GM19043 (cell line): ENCODE measurements around the gene MICU1.
"Not testable (repeated sequence)": the region's sequence is repeated elsewhere in the genome, so short reads cannot be mapped to it uniquely, and the experiment has no call there.

Experiments used
- ATAC-seq: cut with Tn5 transposase; IDR thresholded peaks from one replicate; pipeline ENCODE4 v1.9.1; 2021; ENCODE audit warnings: low read depth; ENCODE audit not compliant: unreplicated experiment

MICU1 gene

DNA sequence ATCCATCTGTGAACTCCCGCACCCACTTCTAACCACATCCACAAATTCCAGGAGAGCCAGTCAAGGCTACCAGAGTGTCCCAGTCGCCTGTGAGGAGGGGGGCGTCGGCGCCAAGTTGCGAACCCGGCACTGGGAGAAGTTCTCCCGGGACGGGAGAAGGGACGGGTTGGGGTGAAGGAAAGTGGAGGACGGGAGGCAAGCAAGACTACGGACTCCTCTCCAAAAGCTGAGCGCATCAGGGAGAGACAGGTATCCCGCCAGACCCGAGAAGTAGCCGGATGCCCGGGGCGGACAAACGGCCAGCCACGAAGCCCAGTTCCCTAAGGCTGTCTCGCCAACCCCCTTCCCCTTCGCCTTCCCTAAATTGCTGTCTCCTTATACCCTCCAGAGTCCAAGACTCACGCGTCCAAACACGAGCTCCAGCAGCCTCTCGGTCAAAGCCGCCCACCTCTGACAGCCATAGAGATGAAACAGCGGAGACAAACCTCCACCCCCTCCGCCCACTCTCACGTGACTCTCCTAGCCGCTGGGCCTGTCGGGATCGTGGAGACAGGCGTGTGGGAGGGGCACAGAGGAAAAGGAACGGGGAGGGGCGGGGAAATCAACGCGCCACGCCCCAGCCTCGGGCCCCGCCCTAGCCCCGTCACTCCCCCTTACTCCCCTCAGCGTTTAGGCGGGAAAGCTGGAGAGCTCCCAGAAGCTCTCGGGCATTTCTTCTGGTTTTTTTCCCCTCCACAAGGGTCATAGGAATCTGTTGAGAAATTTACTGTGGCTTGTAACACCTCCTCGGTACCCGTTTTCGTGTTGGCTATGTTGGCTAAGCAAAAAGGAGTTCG is at the start of gene MICU1:
Gene MICU1 (minus strand): TSS at position 472 of the 836 bp plus-strand sequence. CDS start 59,286 bp downstream, outside the sequence.
- ATAC-seq, result peak; percentile 97

DNA sequence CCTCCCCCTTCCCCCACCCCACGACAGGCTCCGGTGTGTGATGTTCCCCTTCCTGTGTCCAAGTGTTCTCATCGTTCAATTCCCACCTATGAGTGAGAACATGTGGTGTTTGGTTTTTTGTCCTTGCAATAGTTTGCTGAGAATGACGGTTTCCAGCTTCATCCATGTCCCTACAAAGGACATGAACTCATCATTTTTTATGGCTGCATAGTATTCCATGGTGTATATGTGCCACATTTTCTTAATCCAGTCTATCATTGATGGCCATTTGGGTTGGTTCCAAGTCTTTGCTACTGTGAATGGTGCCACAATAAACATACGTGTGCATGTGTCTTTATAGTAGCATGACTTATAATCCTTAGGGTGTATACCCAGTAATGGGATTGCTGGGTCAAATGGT is 48.3 kb upstream of the MICU1 start:
- not testable (repeated sequence) for ATAC-seq

DNA sequence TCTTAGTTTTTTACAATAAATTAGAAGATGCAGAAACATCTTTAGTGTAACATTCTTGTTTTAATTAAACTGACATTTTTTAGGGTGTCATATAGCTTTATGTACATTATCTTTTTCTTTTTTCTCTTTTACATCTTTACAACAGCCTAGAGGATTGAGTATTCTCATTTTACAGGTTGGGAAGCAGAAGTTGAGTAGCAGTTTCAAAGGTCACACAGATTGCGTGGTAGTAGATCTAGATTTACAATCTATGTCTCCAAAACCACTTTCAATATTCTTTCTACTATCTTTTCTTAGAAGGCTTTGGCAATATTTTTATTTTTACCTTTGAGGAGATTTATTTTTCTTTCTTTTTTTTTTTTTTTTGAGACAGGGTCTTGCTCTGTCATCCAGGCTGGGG is 47.4 kb upstream of the MICU1 start:
- ATAC-seq, result no peak

GRCh38 chr10:72667207-72667864 is 41.5 kb upstream of the MICU1 start:
- no peak for ATAC-seq

- no peak for ATAC-seq
Observed at GRCh38 chr10:72665925-72666324, 40.0 kb upstream of the MICU1 start.

DNA sequence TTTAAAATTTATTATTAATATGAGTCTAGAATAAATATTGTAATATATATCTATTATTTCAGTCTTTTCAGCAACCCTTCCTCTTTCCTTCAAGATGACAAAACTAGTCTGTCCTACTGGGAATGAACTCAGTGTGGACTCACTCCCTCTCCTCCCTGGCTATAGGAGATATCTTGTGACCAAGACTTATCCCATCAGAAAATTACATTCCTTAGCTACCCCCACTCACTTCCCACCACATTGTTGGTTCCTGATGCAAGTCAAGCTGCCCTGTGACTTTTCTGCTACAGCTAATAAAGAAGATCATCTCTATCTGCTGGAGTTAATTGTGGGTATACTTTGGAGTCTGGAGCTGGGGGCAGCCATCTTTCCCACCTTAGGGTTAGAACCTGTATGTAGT is 38.1 kb upstream of the MICU1 start:
- no peak for ATAC-seq

DNA sequence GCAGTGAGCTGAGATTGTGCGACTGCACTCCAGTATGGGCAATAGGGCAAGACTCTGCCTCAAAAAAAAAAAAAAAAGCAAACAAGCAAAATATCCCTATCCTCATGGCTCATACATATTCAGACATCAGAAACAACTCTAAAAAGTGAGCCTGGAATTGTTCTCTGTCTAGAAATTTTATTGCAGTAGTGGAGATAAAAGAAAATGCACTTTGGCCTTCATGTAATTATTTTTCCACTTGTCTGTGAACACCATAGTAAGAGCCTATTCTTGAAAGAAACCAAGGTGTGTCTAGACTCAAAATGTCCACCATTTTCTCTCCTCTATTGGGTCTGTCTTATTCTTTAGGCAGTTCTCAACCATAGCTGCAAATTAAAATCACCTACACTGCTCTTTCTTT is 35.6 kb upstream of the MICU1 start:
- no peak for ATAC-seq

GRCh38 chr10:72660220-72660619 is 34.3 kb upstream of the MICU1 start:
- ATAC-seq, result no peak

DNA sequence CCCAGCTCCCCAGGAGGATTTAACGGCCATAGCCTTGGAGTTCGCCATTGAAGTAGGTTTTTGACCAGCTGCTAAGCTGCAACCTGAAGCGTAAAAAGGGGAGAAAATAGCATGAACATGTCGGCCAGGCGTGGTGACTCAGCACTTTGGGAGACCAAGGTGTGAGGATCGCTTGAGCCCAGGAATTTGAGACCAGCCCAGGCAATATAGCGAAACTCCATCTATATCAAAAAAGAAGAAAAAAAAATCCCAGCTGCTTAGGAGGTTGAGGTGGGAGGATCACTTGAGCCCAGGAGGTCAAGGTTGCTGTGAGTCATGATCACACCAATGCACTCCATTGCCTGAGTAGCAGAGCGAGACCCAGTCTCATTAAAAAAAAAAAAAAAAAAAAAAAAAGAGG is 33.8 kb upstream of the MICU1 start:
- no peak for ATAC-seq

DNA sequence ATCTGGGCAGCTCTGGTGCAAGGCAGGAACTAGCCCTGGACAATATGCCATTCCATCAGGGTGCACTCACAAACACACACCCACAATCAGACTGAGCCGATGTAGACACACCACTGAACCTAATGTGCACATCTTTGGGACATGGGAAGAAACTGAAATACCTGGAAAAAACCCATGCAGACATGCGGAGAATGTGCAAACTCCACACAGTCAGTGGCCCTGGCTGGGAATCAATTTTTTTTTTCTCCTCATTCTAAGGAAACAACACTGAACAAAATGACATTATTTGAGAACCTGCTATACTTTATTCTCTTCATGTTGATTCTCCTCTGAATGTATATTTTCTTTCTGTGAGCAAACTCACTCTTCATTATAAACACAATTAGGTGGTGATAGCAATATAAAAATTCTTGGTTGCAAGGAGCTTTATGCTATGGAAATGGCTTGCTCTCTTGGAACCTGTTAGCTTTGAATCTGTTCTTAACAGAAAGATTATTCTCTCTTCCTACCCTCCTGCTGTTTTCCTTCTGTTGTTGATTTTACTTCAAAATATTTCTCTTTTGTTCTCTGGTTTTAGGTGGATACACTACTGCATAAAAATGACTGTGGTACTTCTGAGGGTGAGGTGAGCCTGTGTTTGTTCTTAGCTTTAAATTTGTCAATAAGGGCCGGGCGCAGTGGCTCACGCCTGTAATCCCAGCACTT is 33.0 kb upstream of the MICU1 start:
- ATAC-seq, result no peak

DNA sequence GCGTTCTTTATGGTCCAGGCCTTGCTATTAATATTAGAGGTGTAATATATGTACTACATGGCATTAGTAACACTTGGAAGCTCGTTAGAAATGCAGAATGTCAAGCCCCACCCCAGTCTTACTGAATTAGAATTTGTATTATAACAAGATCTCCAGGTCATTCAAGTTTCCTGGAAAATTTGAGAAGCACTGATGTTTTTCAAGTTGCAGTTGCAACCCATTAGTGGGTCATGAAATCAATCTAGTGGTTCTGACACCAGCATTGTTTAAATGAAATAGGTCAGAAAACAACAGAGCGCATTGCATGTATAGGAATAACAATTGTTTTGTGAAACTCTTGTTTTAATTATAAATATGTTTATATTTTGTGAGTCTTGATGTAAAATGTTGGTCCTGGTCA is 28.8 kb upstream of the MICU1 start:
- no peak for ATAC-seq

- ATAC-seq, result no peak
Observed at GRCh38 chr10:72653383-72654096, 27.7 kb upstream of the MICU1 start.

- no peak for ATAC-seq
Observed at GRCh38 chr10:72649291-72649690, 23.4 kb upstream of the MICU1 start.

- ATAC-seq, result no peak
Observed at GRCh38 chr10:72648301-72648700, 22.4 kb upstream of the MICU1 start.

GRCh38 chr10:72646971-72647370 is 21.1 kb upstream of the MICU1 start:
- ATAC-seq, result not testable (repeated sequence)

- ATAC-seq, result no peak
Observed at GRCh38 chr10:72645263-72645858, 19.5 kb upstream of the MICU1 start.

GRCh38 chr10:72642318-72642717 is 16.4 kb upstream of the MICU1 start:
- ATAC-seq, result no peak

- no peak for ATAC-seq
Observed at GRCh38 chr10:72639441-72639873, 13.6 kb upstream of the MICU1 start.

DNA sequence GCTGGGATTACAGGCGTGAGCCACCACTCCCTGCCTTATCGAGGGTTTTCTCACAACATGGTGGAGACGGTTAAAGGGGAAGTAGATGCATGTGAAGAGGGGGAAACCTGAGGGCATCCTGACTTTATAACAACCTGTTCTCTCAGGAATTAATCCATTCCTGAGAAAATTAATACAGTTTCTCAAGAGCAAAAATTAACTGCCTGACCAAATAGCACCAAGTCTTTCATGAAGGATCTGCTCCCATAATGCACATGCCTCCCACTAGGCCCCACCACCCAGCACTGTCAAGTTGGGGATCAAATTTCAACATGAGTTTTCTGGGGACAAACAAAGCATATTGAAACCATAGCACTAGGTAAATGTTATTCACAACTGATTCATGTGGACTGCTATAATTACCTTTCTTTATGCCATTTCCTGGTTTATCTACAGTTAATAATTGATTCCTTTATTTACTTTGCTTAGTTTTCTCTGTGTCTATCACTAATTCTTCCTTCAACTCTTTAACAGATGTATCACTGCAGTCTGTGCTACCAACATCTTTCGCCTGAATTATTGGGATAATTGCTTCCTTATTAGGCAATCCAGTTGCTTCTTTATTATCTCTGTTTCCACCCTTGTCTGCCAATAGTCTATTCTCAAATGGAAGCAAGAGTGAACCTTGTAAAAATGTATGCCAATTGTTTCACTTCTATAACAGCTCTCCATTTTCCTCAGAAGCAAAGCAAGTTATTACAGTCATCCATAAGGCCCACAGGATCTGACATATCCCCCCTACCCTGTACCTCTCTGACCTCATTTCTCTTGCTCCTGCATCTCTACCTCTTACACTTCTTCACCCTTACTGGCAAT is 12.9 kb upstream of the MICU1 start:
- no peak for ATAC-seq
